Measurements from ENCODE around the gene PITPNM3.

PITPNM3 gene

DNA sequence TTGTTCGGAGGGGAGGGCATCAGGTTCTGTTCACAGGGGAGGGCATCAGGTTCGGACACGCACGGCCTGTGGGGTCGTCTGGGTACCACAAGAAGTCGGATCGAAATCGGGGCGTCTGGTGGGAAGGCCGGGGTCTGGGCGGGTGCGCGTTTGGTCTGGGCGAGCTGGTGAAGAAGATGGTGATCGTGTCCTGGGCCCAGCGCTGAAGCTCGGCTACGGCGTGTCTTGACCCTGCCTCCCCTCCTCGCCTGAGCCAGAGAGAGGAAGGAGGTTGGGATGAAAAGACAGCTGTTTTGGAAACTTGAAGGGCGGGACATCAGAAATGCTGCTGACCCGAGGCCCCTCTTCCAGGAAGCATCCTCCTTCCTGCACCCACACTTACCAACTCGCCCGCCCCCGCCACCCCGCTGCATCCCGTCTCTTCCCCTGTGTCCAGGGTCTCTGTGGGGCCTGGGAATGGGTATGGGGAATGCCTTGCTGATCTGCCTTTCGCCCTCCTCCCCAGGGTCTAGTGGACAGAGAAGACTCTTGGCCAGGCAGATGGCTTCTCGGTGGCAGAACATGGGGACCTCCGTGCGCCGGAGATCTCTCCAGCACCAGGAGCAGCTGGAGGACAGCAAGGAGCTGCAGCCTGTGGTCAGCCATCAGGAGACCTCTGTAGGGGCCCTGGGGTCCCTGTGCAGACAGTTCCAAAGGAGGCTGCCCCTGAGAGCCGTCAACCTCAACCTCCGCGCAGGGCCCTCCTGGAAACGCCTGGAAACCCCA, 111.6 kb downstream of the PITPNM3 start:
- peak in 1 of 51 donors; percentile 40 for DNase-seq

DNA sequence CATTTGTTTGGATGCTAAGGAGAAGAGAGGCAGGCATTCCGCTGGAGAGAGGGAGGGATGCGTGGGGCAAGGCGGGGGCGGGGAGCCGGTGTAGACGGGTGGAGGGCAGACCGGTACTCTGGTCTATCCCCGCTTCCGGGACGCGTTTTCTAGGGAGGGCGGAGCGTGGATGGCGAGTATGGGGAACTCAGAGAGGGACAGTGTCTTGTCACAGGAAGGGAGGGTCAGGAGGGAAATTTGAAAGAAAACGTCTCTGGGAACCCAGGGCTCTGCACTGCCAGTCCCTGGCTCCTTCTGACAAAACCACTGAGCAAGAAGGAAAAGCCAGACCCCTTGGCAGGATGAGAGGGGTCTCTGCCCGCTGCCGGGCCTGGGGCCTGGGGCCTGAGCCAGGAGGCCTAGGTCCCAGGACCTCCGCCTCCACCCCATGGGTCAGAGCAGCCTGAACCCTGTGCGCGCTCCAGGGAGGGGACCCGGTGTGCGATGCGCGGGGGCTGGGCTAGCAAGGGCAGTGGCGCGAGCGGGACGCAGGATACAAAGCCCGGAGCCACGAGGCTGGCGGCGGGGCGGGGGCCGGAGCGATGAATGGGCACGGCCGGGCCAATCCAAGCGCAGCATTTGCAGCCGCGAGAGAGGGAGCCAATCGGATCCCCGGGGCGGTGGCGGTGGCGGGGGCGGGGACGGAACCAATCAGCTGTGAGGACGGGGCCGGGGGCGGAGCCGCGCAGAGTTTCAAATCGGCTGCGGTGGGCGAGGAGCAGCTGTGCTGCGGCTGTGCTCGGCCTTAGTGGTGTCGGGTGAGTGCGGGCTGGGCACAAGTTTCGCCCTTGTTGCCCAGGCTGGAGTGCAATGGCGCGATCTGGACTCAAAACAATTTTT, 112.4 kb downstream of the PITPNM3 start, which contains the start of gene PIMREG:
TSS of gene PIMREG (plus strand) at position 764 of the 879 bp plus-strand sequence. CDS start 656 bp downstream, outside the sequence.
- DNase-seq: peak; percentile 32 to 98 (median 91)

DNA sequence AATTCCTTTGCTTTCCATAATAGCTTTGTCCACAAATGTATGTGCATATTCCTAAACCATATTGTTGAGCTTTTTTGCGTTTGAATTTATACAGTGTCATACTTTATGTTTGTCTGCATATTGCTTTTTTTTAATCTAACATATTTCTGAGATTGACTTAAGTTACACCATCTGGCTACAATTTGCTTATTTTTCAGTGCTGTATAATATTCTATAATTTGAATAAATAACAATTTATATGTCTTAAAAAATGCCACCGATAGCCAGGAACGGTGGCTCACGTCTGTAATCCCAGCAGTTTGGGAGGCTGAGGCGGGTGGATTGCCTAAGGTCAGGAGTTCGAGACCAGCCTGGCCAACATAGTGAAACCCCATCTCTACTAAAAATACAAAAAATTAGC, 113.6 kb downstream of the PITPNM3 start:
- DNase-seq: no peak

DNA sequence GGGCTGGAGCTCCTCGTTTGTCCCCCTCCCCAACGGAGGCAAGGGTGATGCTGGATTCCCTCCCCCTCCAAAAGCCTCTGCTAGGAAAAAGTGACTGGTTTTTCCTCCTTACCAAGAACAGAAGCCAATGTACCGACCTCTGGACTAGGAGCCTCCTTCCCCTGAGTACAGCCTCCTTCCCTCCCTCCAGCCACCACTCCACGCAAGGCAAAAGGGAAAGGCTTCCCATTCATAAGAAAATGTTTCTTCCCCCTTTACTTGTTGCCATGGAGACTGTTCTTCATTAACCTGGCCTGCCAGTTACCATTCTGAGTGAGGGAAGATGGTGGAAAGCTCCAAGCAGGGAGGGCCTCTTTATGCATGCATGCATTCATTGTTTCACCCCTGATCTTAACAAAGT, 116.4 kb downstream of the PITPNM3 start:
- DNase-seq: peak in 1 of 51 donors; percentile 14

DNA sequence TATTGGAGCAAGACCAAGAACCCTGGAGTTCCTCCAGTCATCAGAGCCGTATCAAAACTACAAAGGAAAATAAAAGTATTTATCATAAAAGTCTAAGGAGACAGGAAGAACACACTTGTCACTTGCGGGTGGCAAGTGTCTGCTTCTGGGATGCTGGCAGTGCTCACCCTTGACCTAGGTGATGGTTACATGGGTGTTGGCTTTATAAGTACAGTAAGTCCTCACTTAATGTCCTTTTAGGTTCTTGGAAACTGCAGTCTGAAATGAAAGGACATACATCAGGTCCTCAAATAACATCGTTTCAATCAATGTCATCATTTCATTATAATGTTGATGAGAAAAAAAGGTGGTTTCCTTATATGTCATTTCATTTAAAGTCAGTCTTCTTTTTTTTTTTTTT, 118.4 kb downstream of the PITPNM3 start:
- DNase-seq: no peak

DNA sequence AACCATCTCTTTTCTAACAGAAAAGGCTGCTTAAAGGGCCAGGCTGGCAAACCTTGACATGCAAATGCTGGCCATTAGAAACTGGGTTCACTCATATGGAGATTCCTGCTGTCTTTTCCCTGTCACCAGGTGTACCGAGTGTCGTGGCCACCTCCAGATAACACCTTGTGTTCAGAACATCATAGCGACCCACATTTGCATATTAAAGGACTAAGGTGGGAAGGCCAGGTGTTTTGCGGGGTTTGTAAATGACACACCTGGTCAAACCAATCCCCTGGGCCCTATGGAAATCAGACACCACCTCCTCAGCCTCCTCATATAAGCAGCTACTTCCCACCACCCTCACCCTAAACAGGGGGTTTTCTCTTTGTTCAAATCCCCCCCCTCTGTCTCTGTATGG, 118.9 kb downstream of the PITPNM3 start:
- no peak for DNase-seq

DNA sequence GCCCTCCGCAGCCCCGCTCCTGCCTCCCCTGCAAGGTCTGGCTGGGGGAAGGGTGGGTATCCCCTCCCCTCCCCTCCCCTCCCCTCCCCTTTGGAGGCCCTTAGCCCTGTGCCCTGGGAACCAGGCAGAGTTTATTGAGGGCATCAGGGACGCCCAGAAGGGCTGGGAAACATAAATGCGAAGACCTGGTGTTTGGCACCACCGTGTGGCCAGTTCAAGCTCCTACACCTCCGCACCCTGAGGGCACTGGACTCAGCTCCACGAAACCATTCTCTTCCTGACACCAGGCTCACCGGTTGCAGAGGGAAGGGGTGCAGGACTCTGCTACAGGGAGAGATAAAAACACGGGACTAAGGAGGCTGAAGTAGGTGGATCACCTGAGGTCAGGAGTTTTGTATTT, 120.4 kb downstream of the PITPNM3 start:
- DNase-seq: peak in 37 of 51 donors; percentile 4 to 72 (median 33)

DNA sequence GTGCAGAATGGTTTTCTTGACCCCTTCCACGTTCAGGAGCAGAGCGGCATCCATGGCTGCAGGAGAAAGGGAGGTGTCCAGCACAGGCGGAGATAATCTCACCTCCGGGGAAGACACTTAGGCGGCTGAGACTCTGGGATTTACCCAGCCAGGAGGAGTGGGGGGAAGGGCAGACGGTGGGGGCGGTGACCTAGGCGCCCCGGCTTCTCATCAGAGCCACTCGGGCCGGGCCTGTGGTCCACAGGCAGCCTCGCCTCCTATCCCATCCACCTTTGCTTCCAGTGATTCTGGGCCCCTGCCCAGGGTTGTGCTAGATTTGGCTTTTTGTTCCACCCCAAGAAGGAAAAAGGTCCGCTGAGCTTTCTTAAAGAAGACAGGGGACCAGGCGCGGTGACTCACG, 121.3 kb downstream of the PITPNM3 start, which contains the start of gene AIPL1:
TSS of gene AIPL1 (minus strand) at position 71 of the 400 bp plus-strand sequence. CDS start at position 54, 17 bp downstream.
- no peak for DNase-seq

DNA sequence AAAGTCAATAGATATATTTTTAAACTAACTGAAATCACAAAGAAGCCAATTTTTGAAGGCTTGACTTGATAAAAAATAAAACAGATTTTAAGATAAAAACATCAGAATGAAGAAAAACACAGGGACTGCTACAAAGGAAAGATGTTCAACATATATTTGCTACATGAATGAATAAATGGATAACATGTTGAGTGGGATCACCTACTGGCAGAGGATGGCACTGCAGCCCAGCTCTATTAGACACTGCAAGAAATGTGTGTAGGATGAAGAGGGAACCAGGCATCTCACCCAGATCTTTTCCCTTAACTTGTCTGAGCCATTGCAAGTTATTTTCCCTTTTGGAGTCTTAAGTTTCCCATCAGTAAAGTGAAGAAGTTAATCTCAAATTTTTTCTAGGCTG, 125.6 kb downstream of the PITPNM3 start:
- DNase-seq: no peak

DNA sequence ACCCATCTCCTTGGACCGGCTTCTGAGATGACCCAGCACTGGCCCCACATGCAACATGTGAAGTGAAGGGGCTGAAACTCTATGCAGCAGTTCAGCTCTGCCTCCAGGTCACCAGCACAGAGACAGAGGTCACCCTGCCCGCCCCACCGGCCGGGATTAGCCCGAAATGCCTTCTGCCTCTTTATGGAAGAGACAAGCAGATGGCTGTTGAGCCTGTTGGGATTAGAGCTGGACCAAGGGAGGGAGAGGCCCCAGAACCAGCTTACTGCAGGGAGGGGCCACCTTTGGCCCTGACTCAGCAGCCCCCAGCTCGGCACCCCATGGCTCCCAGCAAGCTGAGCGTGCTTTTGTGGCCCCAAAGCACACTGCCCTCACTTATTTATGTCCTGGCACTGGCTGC, 127.1 kb downstream of the PITPNM3 start:
- no peak for DNase-seq

DNA sequence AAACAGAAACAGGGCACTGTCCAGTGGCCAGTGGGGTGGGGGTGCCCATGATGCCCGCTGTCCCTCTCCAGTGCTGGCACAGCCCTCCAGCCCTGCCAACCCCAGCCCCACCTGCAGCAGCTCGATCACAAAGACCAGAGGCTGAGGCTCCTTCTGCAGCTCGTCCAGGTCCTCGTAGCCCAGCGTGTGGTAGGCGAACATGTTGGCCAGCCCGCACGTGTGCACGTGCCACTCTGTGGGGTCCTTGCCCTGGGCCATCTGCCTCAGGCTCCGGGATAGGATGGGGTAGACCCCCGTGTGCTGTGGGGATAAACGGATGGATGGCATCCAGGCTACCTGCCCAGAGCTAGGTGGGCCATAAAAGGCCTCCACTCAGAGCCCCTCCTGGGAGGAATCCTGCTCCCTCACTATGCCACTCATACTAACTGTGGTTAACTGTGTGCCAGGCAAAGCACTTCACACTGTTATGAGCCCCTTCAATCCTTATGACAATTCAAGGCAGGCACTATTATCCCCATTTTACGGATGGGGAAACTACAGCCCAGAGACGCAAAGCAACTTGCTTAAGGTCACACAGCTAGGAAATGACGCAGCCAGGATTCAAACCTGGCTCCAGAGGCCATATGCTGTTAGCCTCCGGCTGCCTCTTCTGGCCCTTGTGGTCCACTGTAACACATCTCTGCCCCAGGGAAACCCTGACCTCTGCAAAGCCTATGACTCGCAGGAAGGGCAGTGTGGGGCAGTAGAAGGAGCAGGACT, 128.0 kb downstream of the PITPNM3 start:
- no peak for DNase-seq

DNA sequence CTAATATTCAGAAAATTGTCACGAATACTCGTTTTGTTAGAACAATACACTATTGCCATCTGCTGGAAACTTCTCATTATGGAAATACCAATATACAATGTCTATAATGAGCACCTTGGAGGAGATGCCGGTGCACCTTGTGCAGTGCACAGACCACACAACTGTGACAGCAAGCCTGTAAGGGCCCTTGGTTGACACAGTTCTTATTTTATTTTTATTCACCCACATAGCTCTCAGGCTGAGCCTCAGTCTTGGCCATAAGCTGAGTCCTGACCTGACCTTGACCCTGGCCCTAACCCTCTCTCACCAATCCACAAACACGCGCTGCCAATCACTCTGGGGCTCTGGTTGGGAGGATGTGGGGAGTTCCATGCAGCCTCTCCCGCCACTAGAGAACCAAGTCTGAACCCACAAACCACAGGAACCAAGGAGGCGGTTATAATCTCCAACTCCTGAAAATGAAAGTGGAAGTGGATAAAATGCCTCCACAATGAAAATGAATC, 129.0 kb downstream of the PITPNM3 start:
- no peak for DNase-seq

DNA sequence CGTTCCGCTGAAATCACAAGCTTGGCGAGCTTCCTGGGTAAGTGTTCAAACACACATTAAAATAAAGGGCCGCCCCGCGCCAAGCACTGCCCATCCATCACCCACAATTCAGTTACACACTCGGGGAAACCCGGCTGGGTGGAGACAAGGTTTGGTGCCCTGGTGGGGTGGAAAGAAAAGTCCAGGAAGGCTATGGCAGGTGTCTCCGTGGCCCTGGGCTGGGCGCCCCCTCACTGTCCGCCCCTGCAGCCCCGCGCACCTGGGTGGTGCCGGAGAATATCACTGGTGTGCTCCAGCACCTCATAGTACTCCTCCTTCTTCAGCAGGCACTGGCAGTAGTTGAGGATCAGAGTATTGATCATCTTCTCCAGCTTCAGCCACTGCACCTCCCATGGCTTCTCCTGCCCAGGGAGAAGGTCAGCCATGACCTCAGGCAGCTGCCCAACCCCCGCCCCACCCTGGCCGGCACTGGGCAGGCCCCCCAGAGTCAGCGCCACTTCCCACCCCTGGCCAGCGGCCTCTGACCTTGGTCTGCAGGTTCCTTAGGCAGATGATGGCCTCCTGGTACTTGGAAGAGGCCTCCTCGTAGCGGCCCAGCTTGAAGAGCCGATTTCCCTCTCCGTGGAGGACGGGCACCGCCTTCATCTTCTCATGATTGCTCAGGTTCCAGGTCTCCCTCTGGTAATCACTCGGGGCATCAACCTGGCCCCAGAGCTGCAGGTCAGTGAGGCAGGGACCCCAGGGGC, 129.8 kb downstream of the PITPNM3 start:
- DNase-seq: no peak

DNA sequence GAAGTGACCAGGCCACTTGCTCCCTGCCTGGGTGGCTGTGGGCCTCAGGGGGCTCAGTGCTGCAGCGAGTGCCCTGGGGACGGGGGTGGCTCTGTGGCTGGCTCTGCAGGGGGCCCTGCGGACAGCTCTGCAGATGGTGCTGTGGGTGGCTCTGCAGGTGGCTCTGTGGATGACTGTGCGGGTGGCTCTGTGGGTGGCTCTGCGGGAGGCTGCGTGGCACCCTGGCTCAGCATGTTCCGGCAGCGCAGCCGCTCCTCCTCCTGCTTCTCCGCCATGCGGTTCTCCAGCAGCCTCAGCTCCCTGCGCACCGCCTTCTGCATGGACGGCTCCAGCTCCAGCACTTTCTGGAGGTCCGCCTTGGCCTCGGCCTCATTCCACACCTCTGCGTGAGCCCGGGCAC, 130.9 kb downstream of the PITPNM3 start:
- DNase-seq: no peak

DNA sequence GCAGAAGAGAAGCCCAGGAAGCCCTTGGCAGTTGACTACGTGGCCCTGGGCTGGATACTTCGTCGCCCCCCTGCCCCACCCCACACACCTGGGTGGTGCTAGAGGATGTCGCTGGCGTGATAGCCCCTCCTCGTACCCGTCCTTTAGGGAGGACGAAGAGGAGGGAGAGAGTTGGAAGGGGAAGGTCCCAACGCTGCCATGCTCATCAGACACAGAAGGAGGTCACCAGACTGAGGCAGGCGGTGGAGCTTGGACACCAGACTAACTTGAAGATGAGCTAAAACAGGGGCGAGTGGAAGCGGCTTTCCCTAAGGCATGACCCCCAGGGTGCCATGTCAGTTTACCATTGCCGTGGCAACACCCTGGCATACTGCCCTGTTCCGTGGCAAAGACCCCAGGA, 132.4 kb downstream of the PITPNM3 start:
- no peak for DNase-seq

DNA sequence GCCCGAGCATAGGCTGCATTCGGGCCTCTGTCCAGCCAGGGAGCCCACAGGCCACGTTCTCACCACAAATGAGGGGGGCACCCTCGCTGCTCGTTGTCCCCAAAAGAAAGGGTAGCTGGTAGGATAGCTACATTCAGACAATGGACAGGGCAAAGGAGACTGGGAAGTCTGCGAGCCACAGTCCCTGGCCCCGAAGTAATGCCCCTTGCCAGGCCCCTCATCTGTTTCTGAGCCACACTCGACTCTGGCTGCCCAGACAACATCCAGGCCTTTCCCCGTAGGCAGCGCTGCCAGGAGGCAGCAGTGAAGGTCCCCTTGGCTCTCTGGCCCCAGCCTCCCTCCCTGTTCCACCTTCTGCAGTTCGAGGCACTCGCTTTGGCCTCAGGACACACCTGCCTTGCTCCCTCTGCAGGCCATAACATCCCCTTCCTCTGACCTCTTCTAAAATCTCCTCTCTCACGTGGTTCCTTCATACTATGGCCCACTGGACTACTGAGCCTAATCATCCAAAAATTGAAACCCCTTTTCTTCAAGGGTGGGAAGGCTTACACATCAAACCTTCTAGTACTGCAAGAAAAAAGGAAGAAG, 133.6 kb downstream of the PITPNM3 start:
- DNase-seq: no peak

DNA sequence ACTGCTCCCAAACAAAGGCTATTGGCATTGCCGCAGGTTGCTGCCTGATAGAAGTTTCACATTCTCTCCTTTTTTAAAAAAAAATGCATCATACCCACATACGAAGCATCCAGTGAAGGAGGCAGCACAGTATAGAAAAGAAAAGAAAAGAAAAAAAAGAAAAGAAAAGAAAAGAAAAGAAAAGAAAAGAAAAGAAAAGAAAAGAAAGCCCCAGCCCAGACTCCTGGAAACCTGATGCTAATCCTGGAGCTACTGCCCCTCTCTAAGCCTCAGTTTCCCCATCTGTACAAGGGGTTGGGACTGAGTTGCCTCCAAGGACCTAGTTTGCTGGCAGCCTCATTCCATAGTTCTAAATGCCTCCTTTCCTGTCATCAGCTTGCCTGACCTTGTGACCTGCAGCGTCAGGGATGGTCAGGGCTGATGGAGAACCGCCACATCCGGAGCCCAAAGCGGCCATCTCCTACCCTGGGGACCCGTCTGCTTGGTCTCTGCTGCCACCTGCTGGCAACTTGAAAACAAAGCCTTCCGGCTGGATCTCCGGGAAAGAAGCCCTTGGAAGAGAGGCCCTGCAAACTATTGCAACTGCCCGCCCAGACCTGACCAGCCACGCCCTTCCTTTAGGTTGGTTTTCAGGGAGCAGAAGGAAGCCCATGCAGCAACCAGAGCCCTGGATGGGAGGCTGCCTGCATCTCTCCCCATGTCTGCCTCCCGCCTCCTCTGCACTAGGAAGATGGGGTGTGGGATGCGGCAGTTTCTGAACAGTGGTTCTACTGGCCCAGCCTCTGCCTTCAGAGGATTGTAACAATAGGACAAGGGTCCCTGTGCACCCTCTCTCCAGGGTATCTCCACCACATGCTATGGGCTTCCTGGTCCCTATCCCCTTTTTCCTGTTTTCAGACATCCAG, 134.4 kb downstream of the PITPNM3 start:
- DNase-seq: peak; percentile 3 to 90 (median 60)

DNA sequence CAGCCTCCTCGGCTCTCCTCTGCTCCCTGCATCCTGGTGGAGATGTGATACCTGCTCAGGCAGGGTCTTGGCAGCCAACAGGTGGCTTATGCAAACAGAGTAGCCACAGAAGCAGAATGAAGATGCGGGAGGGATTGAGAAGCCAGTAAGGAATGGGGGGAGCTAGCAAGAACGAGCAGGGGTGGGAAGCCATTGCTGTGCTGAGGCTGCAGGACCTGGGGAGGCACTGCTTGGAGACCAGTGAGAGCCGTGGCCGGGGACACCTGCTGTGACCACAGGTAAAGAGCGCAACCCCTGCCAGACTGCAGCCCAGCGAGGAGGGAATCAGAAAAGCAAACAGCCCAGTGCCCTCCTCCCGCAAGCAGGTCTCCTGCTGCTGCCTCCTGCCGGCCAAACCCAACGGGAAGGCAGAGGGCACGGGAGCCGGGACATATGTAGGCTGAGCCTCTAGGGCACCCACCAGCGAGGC, 136.1 kb downstream of the PITPNM3 start:
- DNase-seq: no peak

DNA sequence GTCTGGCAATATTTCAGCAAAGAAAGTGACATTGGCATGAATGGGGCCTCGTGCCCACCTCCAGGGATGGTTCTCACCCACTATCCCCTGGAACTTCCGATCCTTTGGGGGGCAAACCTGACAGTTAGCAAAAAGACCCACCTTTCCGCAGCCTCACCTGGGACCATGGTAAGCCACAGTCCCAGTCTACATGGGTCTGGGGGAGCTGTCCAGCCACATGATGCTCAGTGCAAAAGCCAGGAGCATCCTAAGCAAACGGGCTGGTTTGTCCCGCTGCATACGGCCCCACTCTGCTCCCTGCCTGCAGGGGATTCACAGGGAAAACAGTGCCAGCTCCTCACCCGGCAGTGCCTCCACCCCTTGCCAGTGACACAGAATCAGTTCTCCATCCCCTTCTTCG, 140.7 kb downstream of the PITPNM3 start:
- DNase-seq: no peak

Measured in hypothalamus (tissue), 51 donors.